Lung (tissue), 12 donors: ENCODE data around the gene LTBP3. TPM values are rescaled to one million over a fixed set of nuclear protein-coding genes. Genes with fewer than 3 reads are reported as not detected.

ENCODE experiments used
- ATAC-seq: fragments of 200-7000 bp; cut with Tn5 transposase; one replicate; pipeline ENCODE4 v1.9.1; 2020; ENCODE audit warnings: moderate number of reproducible peaks; ENCODE audit not compliant: insufficient read depth, low FRiP score
- DNase-seq, 3 donors: peaks; one replicate each; pipeline ENCODE4 v3.0.0-alpha.2; 2013 to 2017
- H3K27ac ChIP-seq, 2 donors: one replicate each; pipeline ENCODE4 v1.5.1; 2013; ENCODE audit warnings: mild to moderate bottlenecking in 2 of 2, moderate library complexity in 2 of 2, control low read depth in 1 of 2, inconsistent platforms in 1 of 2, low read depth in 1 of 2, low read length in 1 of 2
- H3K27me3 ChIP-seq, 3 donors: one replicate each; pipeline ENCODE4 v1.5.1; 2013; ENCODE audit warnings: low read length in 2 of 3; ENCODE audit not compliant: control insufficient read depth in 3 of 3, insufficient read depth in 3 of 3
- H3K36me3 ChIP-seq, 4 donors: one replicate each; pipeline ENCODE4 v1.5.1; 2013; ENCODE audit warnings: low read length in 4 of 4, mild to moderate bottlenecking in 1 of 4, moderate library complexity in 1 of 4; ENCODE audit not compliant: control insufficient read depth in 4 of 4, insufficient read depth in 4 of 4
- H3K4me1 ChIP-seq, 5 donors: one replicate each; pipeline ENCODE4 v1.5.1; 2013; ENCODE audit warnings: low read length in 5 of 5, mild to moderate bottlenecking in 2 of 5, moderate library complexity in 1 of 5; ENCODE audit not compliant: control insufficient read depth in 5 of 5, insufficient read depth in 5 of 5
- H3K4me3 ChIP-seq: one replicate; pipeline ENCODE4 v1.5.1; 2013; ENCODE audit warnings: mild to moderate bottlenecking, control low read depth, moderate library complexity
- H3K9ac ChIP-seq, 2 donors: one replicate each; pipeline ENCODE4 v1.5.1; 2013; ENCODE audit warnings: low read length in 2 of 2, control low read depth in 1 of 2; ENCODE audit not compliant: insufficient read depth in 1 of 2
- H3K9me3 ChIP-seq, 4 donors: one replicate each; pipeline ENCODE4 v1.5.1; 2013; ENCODE audit warnings: low read length in 3 of 4, mild to moderate bottlenecking in 1 of 4, moderate library complexity in 1 of 4; ENCODE audit not compliant: control insufficient read depth in 4 of 4, insufficient read depth in 3 of 4
- CTCF ChIP-seq: IDR thresholded peaks from 2 replicates; pipeline ENCODE4 v1.5.1; 2012; ENCODE audit warnings: mild to moderate bottlenecking; ENCODE audit errors: control extremely low read depth, extremely low read depth
- WGBS, 2 donors: extraction: QIAGEN DNeasy Blood & Tissue Kit; methylation state at CpG; one replicate each; pipeline ENCODE4 v1.1.7; 2013; 5-methylcytosine and 5-hydroxymethylcytosine counted together
- polyA plus RNA-seq, 2 donors: library from polyadenylated mRNA; stranded (reverse); fragments of 200-250 nt; gene quantifications; one replicate each; pipeline ENCODE4 v1.2.1, GENCODE V29; 2013
- total RNA-seq, 2 donors: library from RNA; depleted of rRNA in 1 of 2; stranded (reverse); fragments of >200 nt in 1 of 2; gene quantifications; one replicate each; pipeline ENCODE4 v1.2.1, GENCODE V29; 2014 to 2021
- donor health status: control.
- donor health status: control.
- donor health status: Bipolar disorder and iron deficiency.
- donor health status: healthy.
- donor health status: DM: yes; HTN: yes; CAD: no.

Gene LTBP3
- total and polyA plus RNA-seq, 4 donors, result 39.1 to 111 (median 73.4) TPM

GRCh38 chr11:65574811-65575567 is 16.8 kb upstream of the LTBP3 start:
- DNase-seq (no peak), ATAC-seq (no peak)
- Histone ChIP-seq H3K27ac (peak overlapping the region; percentile 58 to 92), H3K9me3 (peaks cover 0 to under 1% (median 0%) of the 10 kb centered on the region in 4 donors), H3K36me3 (peaks cover 0 to 13% (median 6%) of the 10 kb centered on the region in 4 donors), H3K27me3 (no peaks in the 10 kb centered on the region), H3K9ac (no peak overlapping the region), H3K4me3 (peak overlapping the region; percentile 42), H3K4me1 (peaks cover 5 to 55% (median 28%) of the 10 kb centered on the region in 5 donors)
- TF ChIP-seq CTCF, result no peak
- 12 to 20% methylated on average over 28 of the region's 28 CpGs for WGBS, 2 donors

- Histone ChIP-seq H3K36me3 (peaks cover 0 to 10% (median 3%) of the 10 kb centered on the region in 4 donors), H3K27me3 (no peaks in the 10 kb centered on the region), H3K27ac (peak overlapping the region; percentile 58 to 95), H3K9me3 (no peaks in the 10 kb centered on the region), H3K4me1 (peaks cover 5 to 60% (median 28%) of the 10 kb centered on the region in 5 donors), H3K9ac (no peak overlapping the region), H3K4me3 (peak overlapping the region; percentile 40)
- DNase-seq (peak; percentile 80 to 92 (median 92)), ATAC-seq (peak; percentile 60)
- 0 to 1% methylated on average over 47 to 66 of the region's 67 CpGs for WGBS, 2 donors
- TF ChIP-seq CTCF, result peak; percentile 62
Measured at GRCh38 chr11:65574109-65574810, 16.1 kb upstream of the LTBP3 start.

- Histone ChIP-seq H3K9me3 (no peaks in the 10 kb centered on the region), H3K4me3 (peak overlapping the region; percentile 74), H3K9ac (no peak overlapping the region), H3K27ac (peak overlapping the region; percentile 51 to 95), H3K36me3 (peaks cover 0 to 9% (median 5%) of the 10 kb centered on the region in 4 donors), H3K4me1 (peaks cover 5 to 67% (median 33%) of the 10 kb centered on the region in 5 donors), H3K27me3 (no peaks in the 10 kb centered on the region)
- TF ChIP-seq CTCF, result no peak
- no peak for DNase-seq
- no peak for ATAC-seq
- 34 to 50% methylated on average over 22 of the region's 22 CpGs for WGBS, 2 donors
Measured at GRCh38 chr11:65573391-65574079, 15.4 kb upstream of the LTBP3 start.
